ENCODE results near the gene C1QBP.
"Not testable (repeated sequence)": the region's sequence is repeated elsewhere in the genome, so short reads cannot be mapped to it uniquely, and the experiment has no call there.

C1QBP gene

GRCh38 chr17:5431949-5432556 lies 6.9 kb downstream of the C1QBP start:
- no peak for DNase-seq (ENCODE audit: low read depth)

- DNase-seq (ENCODE audit: low read depth): not testable (repeated sequence)
These were observed 7.7 kb downstream of the C1QBP start for GRCh38 chr17:5431234-5431633.

- DNase-seq (ENCODE audit: low read depth): no peak
These were observed 8.4 kb downstream of the C1QBP start for GRCh38 chr17:5430413-5430999.

GRCh38 chr17:5429191-5429887 lies 9.6 kb downstream of the C1QBP start:
- DNase-seq (ENCODE audit: low read depth): no peak

GRCh38 chr17:5425826-5426225 lies 13.1 kb downstream of the C1QBP start:
- DNase-seq (ENCODE audit: low read depth): no peak

- no peak for DNase-seq (ENCODE audit: low read depth)
These were observed 14.0 kb downstream of the C1QBP start for GRCh38 chr17:5424909-5425308.

- DNase-seq (ENCODE audit: low read depth): peak; percentile 46
These were observed 16.4 kb downstream of the C1QBP start for GRCh38 chr17:5422505-5422904.

GRCh38 chr17:5419959-5420653 lies 18.8 kb downstream of the C1QBP start, which contains the start of gene RPAIN:
Gene RPAIN, plus strand, starts transcription at chr17:5420182. Its CDS starts 29 bp downstream, at chr17:5420211.
- DNase-seq (ENCODE audit: low read depth): peak; percentile 56

GRCh38 chr17:5419356-5419958 lies 19.5 kb downstream of the C1QBP start, which contains the start of gene NUP88:
Gene NUP88, minus strand, starts transcription at chr17:5419662. Its CDS starts 12 bp downstream, at chr17:5419650.
- peak; percentile 90 for DNase-seq (ENCODE audit: low read depth)

- no peak for DNase-seq (ENCODE audit: low read depth)
These were observed 20.0 kb downstream of the C1QBP start for GRCh38 chr17:5418858-5419355.

GRCh38 chr17:5416901-5417300 lies 22.1 kb downstream of the C1QBP start:
- no peak for DNase-seq (ENCODE audit: low read depth)

- DNase-seq (ENCODE audit: low read depth): peak; percentile 86
These were observed 25.3 kb downstream of the C1QBP start for GRCh38 chr17:5413682-5414081.

GRCh38 chr17:5410594-5411272 lies 28.2 kb downstream of the C1QBP start:
- DNase-seq (ENCODE audit: low read depth): no peak

- no peak for DNase-seq (ENCODE audit: low read depth)
These were observed 30.8 kb downstream of the C1QBP start for GRCh38 chr17:5408186-5408585.

GRCh38 chr17:5405400-5405799 lies 33.6 kb downstream of the C1QBP start:
- DNase-seq (ENCODE audit: low read depth): no peak

- DNase-seq (ENCODE audit: low read depth): no peak
These were observed 39.2 kb downstream of the C1QBP start for GRCh38 chr17:5399767-5400166.

GRCh38 chr17:5396612-5397011 lies 42.3 kb downstream of the C1QBP start:
- DNase-seq (ENCODE audit: low read depth): no peak

GRCh38 chr17:5391678-5392077 lies 47.3 kb downstream of the C1QBP start:
- DNase-seq (ENCODE audit: low read depth): no peak

All from GM04504 (cell line).